A172 (cell line): ENCODE results near the gene BBS5. TPM values are rescaled to one million over a fixed set of nuclear protein-coding genes. Genes with fewer than 3 reads are reported as not detected.
"Not testable (repeated sequence)": the region's sequence is repeated elsewhere in the genome, so short reads cannot be mapped to it uniquely, and the experiment has no call there.

Experiments
- DNase-seq: peaks from one replicate; pipeline ENCODE4 v3.0.0-alpha.2; 2015; ENCODE audit warnings: low spot score
- total RNA-seq: library from RNA; depleted of rRNA; stranded (reverse); fragments of >200 nt; shearing (Covaris generic); gene quantifications from 2 replicates; pipeline ENCODE4 v1.2.3, GENCODE V29; 2014

The BBS5 gene
- total RNA-seq, 1 experiment from 2014 or later: 1.7 TPM

GRCh38 chr2:169486487-169486886, 7.2 kb downstream of the BBS5 start:
- no peak for DNase-seq

DNA sequence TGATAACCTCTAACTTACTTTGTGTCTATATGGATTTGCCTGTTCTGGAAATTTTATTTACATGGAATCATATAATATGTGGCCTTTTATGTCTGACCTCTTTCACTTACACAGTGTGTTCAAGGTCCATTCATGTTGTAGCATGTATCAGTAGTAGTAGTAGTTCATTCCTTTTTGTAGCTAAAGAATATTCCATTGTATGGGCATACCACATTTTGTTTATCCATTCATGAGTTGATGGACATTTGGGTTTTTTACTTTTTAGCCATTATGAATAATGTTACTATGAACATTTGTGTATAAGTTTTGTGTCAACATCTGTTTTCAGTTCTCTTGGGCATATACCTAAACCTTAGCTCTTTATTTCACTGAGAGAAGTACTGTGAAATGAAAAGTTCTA, 11.5 kb downstream of the BBS5 start:
- no peak for DNase-seq

- DNase-seq: no peak
These were observed 12.1 kb downstream of the BBS5 start for GRCh38 chr2:169491378-169491777.

DNA sequence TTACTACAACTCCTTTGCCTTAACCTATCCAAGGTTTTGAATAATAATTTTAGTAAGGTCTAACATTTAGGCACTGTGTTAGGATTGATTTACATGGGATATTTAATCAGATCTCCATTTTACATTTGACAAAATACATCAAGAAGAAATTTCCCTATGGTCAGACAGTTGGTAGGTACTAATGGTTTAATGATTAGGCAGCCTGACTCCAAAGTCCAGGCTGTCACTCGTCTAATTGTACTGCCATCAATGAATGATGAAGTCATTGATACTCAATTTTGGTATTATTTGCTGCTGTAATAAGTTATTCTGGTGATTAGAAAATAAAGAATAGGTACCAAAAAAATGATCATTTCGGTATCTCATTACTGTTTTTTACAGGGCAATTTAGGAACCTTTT, 14.1 kb downstream of the BBS5 start:
- no peak for DNase-seq

GRCh38 chr2:169495310-169495928, 16.1 kb downstream of the BBS5 start:
- DNase-seq: no peak

- DNase-seq: no peak
These were observed 25.4 kb downstream of the BBS5 start for GRCh38 chr2:169504651-169505050.

DNA sequence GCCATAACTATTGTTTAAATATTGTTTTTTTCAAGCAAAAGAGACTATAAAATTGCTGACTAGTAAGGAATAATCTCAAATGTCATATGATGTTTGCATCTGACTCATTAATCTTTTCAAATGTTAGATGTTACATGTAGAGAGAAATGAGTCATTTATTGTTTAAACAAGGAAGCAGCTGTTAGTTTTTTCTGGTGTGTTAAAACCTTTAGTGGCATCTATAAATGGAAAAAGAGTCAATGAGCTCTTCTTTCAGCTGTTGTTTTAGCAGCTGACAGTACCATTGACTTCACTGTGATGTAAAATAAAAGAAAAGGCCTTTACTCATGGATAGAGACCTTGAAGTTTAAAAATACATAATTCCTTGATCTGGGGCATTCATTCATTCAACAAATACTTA, 28.4 kb downstream of the BBS5 start:
- peak; percentile 62 for DNase-seq

DNA sequence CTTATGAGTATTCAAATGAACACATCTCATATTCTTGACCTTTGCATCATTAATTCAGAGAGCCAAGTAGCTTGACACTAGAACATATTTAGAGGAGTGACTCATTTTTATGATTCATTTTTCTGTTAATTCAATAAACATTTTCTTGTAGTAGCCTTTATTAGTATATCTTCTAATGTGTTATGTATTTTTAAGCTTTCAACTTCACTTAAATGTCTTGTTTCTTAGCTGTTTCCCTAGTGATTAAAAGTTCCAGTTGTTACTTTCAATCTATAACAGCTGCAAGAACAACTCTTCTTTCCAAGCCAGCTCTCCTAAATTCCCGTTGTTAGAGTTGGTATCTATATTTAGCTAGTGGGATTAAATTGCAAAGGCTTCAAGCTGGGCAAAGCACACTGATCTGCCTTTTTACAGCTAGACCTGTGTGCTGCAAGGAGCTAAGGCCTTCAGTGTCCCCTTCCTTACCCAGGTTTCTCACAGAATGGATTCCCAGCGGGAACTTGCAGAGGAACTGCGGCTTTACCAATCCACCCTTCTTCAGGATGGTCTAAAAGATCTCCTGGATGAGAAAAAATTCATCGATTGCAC, 30.1 kb downstream of the BBS5 start, which contains the start of gene KLHL41:
TSS of gene KLHL41 (plus strand) at position 405 of the 588 bp plus-strand sequence. CDS start at position 482, 77 bp downstream.
- DNase-seq: no peak

GRCh38 chr2:169509955-169510354, 30.7 kb downstream of the BBS5 start:
- DNase-seq: no peak

DNA sequence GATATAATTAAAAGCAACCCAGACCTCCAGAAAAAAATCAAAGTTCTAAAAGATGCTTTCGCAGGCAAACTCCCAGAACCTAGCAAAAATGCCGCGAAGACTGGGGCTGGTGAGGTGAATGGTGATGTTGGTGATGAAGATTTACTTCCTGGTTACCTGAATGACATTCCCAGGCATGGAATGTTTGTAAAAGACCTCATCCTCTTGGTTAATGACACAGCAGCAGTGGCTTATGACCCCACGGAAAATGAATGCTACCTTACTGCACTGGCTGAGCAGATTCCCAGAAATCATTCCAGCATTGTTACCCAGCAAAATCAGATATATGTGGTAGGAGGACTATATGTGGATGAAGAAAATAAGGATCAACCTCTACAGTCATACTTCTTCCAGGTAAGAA, 31.2 kb downstream of the BBS5 start:
- no peak for DNase-seq

DNA sequence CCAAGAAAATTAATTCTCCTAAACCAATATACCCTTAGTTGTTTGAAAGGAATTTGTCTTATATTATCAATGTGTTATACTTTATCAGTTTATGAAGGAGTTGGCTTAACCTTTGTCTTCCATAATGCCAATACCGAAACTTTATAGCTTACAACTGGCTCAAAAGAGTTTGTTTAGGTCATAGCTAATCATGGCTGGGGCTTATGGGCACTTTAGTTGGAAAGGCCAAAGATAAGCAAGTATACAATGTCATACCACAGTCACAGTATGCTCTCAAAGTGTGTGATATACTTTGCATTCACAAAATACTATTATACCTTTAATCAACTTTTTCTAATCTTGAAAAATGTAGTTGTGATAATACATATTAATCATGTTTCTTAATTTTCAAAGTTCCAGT, 32.5 kb downstream of the BBS5 start:
- DNase-seq: no peak

GRCh38 chr2:169512525-169512924, 33.2 kb downstream of the BBS5 start:
- DNase-seq: no peak

- no peak for DNase-seq
These were observed 33.8 kb downstream of the BBS5 start for GRCh38 chr2:169513094-169513493.

- DNase-seq: no peak
These were observed 34.6 kb downstream of the BBS5 start for GRCh38 chr2:169513926-169514325.

GRCh38 chr2:169514758-169515157, 35.5 kb downstream of the BBS5 start:
- DNase-seq: not testable (repeated sequence)

DNA sequence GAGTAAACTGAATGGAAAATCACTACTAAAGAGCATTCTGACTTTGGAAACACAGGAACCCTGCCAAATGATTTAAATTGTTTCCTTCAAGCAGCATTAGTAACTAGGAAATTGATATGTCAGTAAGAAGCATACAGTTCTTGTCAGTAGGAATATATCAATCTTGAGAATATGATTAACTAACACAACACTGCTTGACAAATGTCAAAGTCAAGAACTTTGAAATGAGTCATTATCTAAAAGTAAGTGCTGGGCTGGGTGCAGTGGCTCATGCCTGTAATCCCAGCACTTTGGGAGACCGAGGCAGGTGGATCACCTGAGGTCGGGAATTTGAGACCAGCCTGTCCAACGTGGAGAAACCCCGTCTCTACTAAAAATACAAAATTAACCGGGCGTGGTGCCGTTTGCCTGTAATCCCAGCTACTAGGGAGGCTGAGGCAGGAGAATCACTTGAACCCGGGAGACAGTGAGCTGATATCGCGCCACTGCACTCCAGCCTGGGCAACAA, 37.2 kb downstream of the BBS5 start:
- DNase-seq: not testable (repeated sequence)

- no peak for DNase-seq
These were observed 41.6 kb downstream of the BBS5 start for GRCh38 chr2:169520896-169521295.

GRCh38 chr2:169523681-169524080, 44.4 kb downstream of the BBS5 start:
- no peak for DNase-seq

GRCh38 chr2:169525434-169525833, 46.1 kb downstream of the BBS5 start:
- no peak for DNase-seq

DNA sequence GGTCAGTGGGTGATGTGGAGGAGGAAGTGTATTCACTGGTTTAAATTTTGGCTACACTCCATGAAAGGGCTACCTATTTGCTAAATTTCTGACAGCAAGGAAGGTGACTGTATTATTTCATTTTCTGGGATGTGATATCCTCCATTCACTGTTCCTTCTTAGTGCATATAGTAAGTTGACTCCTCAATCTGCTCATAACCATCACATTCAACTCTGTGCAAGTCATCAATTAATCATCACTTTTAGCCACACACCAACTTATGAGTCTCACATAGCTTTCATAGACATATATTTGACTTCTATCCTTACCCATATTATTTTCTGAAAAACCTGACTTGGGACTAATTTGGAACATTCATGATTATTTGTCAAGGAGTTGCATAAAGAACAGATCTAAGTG, 47.2 kb downstream of the BBS5 start:
- DNase-seq: no peak

DNA sequence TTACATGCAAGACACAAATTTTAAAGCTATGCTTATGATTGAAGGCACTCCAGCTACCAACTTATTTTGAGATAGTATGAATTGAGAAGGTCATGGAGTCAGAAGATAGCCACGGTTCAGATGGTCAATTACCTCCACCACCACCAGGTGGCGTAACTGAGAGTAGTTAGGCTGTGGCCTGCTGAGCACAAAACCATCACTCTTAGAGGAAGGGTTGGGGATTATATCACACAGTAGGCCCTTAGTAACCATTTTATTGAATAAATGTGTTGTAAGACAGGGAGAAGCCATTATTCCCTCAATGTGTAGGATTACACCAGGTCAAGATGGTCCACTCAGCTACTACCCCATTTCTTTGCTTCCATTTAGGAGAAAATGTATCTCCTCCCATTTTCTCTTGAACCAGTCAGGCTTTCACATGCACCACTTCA, 49.0 kb downstream of the BBS5 start:
- peak; percentile 59 for DNase-seq

DNA sequence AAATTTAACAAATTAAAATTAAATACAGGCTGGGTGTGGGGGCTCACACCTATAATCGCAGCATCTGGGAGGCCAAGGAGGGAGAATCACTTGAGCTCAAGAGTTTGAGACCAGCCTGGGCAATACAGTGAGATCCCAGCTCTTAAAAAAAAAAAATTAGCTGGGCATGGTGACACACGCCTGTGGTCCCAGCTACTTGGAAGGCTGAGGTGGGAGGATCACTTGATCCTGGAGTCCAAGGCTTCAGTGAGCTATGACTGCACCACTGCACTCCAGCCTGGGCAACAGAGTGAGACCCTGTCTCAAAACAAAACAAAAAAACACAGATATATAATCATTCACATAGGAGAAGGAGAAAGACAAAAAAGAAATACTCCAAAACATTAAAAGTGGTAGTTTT, 60.2 kb downstream of the BBS5 start:
- DNase-seq: not testable (repeated sequence)

DNA sequence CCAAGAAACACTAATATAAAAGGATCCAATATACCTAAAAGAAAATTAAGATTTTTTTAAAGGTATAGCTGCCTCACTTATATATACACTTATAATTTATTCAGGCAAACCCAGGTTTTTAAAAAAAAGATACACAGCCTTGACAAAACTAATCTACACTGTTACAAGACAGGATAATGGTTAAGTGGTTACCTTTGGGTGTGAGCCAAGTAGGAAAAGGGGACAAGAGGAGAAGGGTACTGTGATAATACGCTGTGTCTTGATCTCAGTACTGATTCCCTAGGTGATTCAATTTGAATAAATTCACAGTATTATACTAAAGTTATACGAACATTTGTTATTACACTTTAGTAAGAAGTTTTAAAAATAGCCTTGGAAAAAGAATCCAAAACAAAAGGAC, 60.9 kb downstream of the BBS5 start:
- no peak for DNase-seq

- DNase-seq: no peak
These were observed 63.1 kb downstream of the BBS5 start for GRCh38 chr2:169542433-169542832.
